Left lung (tissue), 10 donors: ENCODE results near the gene SLC7A6OS. TPM values are rescaled to one million over a fixed set of nuclear protein-coding genes. Genes with fewer than 3 reads are reported as not detected.

Source experiments
- ATAC-seq: fragments of 200-7000 bp; cut with Tn5 transposase; one replicate; pipeline ENCODE4 v1.9.1; 2020; ENCODE audit warnings: moderate library complexity
- DNase-seq, 4 donors: peaks; one replicate each; pipeline ENCODE4 v3.0.0-alpha.2; 2013 to 2020
- H3K27ac ChIP-seq, 2 donors: fragments of 200-600 bp; sonication (generic) in 1 of 2; one replicate each; pipeline versions ENCODE4 v1.5.0 to v1.8.0; 2020 to 2021
- H3K27me3 ChIP-seq, 2 donors: fragments of 200-600 bp; sonication (generic) in 1 of 2; one replicate each; pipeline versions ENCODE4 v1.5.0 to v1.8.0; 2020 to 2021
- H3K36me3 ChIP-seq, 2 donors: fragments of 200-600 bp; sonication (generic) in 1 of 2; one replicate each; pipeline versions ENCODE4 v1.5.0 to v1.8.0; 2020 to 2021
- H3K4me1 ChIP-seq, 2 donors: fragments of 200-600 bp; one replicate each; pipeline ENCODE4 v1.8.0; 2021
- H3K4me3 ChIP-seq, 2 donors: fragments of 200-600 bp; sonication (generic) in 1 of 2; one replicate each; pipeline versions ENCODE4 v1.5.0 to v1.8.0; 2020 to 2021; ENCODE audit warnings: mild to moderate bottlenecking in 1 of 2
- H3K9me3 ChIP-seq, 2 donors: fragments of 200-600 bp; sonication (generic) in 1 of 2; one replicate each; pipeline versions ENCODE4 v1.5.0 to v1.8.0; 2020 to 2021
- intact Hi-C, 2 donors: fragments of 100-400 bp; cut with DNase I; formaldehyde crosslinking; loops; one replicate each; pipeline versions ENCODE4 v1.11.2 to v1.14.2; 2022
- polyA plus RNA-seq, 6 donors: library from polyadenylated mRNA; unstranded; fragments of 120-200 nt; gene quantifications; one replicate each; pipeline ENCODE4 v1.2.1, GENCODE V29; 2013; ENCODE audit not compliant: insufficient read length in 6 of 6
- total RNA-seq, 2 donors: library from RNA; stranded (reverse); fragmentation: NEBNext Ultra II Directional; extraction: Animal tissue kit (Norgen Biotek cat#: 25700); gene quantifications; one replicate each; pipeline ENCODE4 v1.2.1, GENCODE V29; 2021
- TF ChIP-seq, protein P1 (sequence below), 2 donors: fragments of 200-600 bp; sonication (generic) in 1 of 2; IDR thresholded peaks; one replicate each; pipeline versions ENCODE4 v1.5.0 to v1.8.0; 2021; ENCODE audit warnings: antibody characterized with exemption in 2 of 2
- donor health status: DM: no; HTN: yes; CAD: no.
- donor health status: DM: no; HTN: no; CAD: no.

Gene SLC7A6OS
- total and polyA plus RNA-seq, 8 donors: 11.7 to 24.4 (median 21.9) TPM

GRCh38 chr16:68299571-68300453 is 10.9 kb downstream of the SLC7A6OS start:
- Histone ChIP-seq H3K4me3 (no peak overlapping the region), H3K27me3 (no peaks in the 10 kb centered on the region), H3K4me1 (no peaks in the 10 kb centered on the region), H3K36me3 (peaks cover 0 to 100% of the 10 kb centered on the region in 2 donors), H3K27ac (no peak overlapping the region), H3K9me3 (no peaks in the 10 kb centered on the region)
- DNase-seq: no peak
- intact Hi-C loops: no loop called here
- no peak for ATAC-seq
- TF ChIP-seq, protein P1, sequence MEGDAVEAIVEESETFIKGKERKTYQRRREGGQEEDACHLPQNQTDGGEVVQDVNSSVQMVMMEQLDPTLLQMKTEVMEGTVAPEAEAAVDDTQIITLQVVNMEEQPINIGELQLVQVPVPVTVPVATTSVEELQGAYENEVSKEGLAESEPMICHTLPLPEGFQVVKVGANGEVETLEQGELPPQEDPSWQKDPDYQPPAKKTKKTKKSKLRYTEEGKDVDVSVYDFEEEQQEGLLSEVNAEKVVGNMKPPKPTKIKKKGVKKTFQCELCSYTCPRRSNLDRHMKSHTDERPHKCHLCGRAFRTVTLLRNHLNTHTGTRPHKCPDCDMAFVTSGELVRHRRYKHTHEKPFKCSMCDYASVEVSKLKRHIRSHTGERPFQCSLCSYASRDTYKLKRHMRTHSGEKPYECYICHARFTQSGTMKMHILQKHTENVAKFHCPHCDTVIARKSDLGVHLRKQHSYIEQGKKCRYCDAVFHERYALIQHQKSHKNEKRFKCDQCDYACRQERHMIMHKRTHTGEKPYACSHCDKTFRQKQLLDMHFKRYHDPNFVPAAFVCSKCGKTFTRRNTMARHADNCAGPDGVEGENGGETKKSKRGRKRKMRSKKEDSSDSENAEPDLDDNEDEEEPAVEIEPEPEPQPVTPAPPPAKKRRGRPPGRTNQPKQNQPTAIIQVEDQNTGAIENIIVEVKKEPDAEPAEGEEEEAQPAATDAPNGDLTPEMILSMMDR (IDR thresholded peaks at IDR 0.05): no peak

DNA sequence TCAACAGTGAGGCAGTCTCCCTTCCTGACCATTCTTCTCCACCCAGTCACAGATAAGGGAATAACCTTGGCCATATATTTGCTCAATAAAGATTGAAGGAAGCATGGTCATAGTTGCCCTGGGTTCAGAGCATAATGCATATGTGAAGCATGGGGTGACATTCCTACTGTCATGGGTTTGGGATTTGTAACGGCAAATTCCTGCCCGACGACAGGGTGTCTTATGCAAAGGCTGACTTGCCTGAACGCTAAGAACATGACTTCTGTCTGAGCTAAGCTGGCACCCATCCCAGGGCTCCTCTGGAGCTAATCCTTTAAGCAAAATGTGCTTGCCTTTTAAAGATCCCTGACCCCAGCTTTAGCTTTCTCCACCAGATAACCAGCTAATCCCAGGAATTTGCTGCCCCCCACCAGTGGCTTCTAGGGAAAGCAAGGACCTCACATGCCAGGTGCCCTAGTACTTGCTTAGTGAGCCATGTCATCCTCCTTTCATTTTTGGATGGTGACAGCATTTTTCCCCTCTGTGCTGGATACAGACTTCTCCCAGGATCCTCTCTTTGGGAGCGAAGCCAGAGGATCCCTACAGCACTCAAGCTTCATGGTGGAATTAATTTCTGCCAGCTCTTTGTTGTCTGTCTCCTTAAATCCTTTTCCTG is 11.7 kb downstream of the SLC7A6OS start:
- H3K4me1 ChIP-seq: no peaks in the 10 kb centered on the region
- no peaks in the 10 kb centered on the region for H3K27me3 ChIP-seq
- ATAC-seq (no peak), DNase-seq (no peak)
- H3K27ac ChIP-seq: no peak overlapping the region
- no peaks in the 10 kb centered on the region for H3K9me3 ChIP-seq
- peaks cover 0 to 100% of the 10 kb centered on the region in 2 donors for H3K36me3 ChIP-seq
- TF ChIP-seq, protein P1 (IDR thresholded peaks at IDR 0.05): no peak
- no peak overlapping the region for H3K4me3 ChIP-seq
- intact Hi-C loops: no loop called here

DNA sequence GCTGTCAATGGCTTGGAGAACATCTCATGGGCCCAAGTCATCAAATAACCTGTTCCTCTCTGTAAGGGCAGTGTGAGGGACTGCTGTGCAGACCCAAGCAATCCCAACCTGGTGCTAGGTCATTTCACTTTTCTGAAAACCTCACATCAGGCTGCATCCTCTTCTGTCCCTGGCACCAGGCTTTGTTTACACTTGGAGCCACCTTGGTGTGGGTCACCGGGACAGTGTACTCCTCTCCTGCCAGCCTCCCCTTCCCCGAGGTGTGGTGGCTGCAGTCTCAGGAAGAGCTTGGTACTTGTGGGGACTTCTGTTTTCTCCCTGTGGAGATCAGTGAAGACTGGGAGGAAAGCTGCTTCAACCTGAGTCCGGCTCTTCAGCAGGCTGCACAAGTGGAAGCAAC is 12.4 kb downstream of the SLC7A6OS start:
- H3K9me3 ChIP-seq: no peaks in the 10 kb centered on the region
- DNase-seq (no peak), ATAC-seq (no peak)
- no peak overlapping the region for H3K4me3 ChIP-seq
- H3K4me1 ChIP-seq: no peaks in the 10 kb centered on the region
- intact Hi-C loops: no loop called here
- no peak overlapping the region for H3K27ac ChIP-seq
- TF ChIP-seq, protein P1 (IDR thresholded peaks at IDR 0.05): no peak
- no peaks in the 10 kb centered on the region for H3K27me3 ChIP-seq
- H3K36me3 ChIP-seq: peaks cover 0 to 100% of the 10 kb centered on the region in 2 donors

- H3K27me3 ChIP-seq: no peaks in the 10 kb centered on the region
- no peak overlapping the region for H3K27ac ChIP-seq
- ATAC-seq (no peak), DNase-seq (no peak)
- H3K9me3 ChIP-seq: no peaks in the 10 kb centered on the region
- no peak overlapping the region for H3K4me3 ChIP-seq
- intact Hi-C loops: no loop called here
- H3K4me1 ChIP-seq: no peaks in the 10 kb centered on the region
- H3K36me3 ChIP-seq: peaks cover 0 to 100% of the 10 kb centered on the region in 2 donors
- TF ChIP-seq, protein P1 (IDR thresholded peaks at IDR 0.05): no peak
These were observed 12.8 kb downstream of the SLC7A6OS start for GRCh38 chr16:68297908-68298307.

DNA sequence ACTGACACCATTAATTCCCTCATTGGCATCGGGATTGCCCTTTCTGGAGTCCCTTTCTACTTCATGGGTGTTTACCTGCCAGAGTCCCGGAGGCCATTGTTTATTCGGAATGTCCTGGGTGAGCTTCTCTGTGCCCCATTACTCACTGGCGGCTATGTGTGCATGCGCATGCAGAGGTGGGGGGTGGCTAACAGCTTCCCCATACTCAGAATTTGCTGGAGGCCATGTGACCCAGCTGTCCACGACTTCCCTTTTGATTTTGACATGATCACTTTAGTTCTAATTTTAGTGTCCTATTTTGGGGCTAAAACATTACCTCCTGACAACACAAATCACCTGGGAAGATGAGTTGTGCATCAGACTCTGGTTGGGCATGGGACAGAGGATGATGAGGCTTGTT is 14.1 kb downstream of the SLC7A6OS start:
- DNase-seq (no peak), ATAC-seq (peak; percentile 37)
- Histone ChIP-seq H3K9me3 (no peaks in the 10 kb centered on the region), H3K27ac (no peak overlapping the region), H3K27me3 (no peaks in the 10 kb centered on the region), H3K4me3 (no peak overlapping the region), H3K36me3 (peaks cover 0 to 100% of the 10 kb centered on the region in 2 donors), H3K4me1 (peaks cover 0 to 5% of the 10 kb centered on the region in 2 donors)
- intact Hi-C loops: no loop called here
- TF ChIP-seq, protein P1 (IDR thresholded peaks at IDR 0.05): no peak
